T1000 (cell line): ENCODE data around the gene EPB41L5.
"Not testable (repeated sequence)": the region's sequence is repeated elsewhere in the genome, so short reads cannot be mapped to it uniquely, and the experiment has no call there.

Source experiments
- DNase-seq: peaks from one replicate; lab custom pipeline; 2025; ENCODE audit warnings: mixed read lengths; lab: John Stamatoyannopoulos, UW

Gene EPB41L5

GRCh38 chr2:120029672-120030640 is 17.1 kb downstream of the EPB41L5 start:
- no peak for DNase-seq

GRCh38 chr2:120032297-120032696 is 19.4 kb downstream of the EPB41L5 start:
- no peak for DNase-seq

DNA sequence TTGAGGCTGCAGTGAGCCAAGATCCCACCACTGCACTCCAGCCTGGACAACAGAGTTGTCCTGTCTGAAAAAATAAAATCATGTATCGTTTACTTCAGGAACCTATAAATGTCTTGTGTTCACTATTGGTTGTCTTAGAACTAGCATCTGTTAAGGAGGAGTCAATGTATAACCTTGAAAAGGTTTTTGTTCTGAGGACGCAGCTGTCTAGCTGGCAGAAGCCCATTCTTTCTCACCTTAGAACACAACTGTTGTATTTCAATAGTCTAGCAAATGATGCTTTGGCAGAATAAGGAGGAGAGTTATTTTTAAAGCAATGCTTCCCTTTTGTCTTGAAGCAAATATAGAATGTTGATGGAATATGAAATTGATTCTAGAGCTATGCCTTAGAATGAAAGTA is 21.1 kb downstream of the EPB41L5 start:
- DNase-seq, result no peak

- DNase-seq, result no peak
These were observed 21.7 kb downstream of the EPB41L5 start for GRCh38 chr2:120034621-120035020.

DNA sequence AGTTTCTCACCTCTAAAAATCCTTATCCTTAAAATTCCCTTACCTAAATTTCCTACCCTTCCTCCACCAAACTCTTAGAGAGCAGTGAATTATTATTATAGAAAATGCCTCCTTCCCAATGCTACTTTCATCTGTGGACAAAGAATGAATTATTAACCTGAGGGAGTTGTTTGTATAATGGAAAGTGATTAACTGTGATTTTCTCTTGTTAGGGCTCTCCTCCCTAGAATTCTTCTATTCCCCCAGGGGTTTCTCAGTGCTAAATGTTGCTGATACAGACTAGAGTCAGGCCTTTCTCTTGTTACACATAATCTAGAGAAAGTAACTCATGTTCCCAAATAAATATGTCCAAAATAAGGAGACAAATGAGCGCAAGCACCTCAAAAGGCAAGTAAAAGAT is 23.3 kb downstream of the EPB41L5 start:
- no peak for DNase-seq

DNA sequence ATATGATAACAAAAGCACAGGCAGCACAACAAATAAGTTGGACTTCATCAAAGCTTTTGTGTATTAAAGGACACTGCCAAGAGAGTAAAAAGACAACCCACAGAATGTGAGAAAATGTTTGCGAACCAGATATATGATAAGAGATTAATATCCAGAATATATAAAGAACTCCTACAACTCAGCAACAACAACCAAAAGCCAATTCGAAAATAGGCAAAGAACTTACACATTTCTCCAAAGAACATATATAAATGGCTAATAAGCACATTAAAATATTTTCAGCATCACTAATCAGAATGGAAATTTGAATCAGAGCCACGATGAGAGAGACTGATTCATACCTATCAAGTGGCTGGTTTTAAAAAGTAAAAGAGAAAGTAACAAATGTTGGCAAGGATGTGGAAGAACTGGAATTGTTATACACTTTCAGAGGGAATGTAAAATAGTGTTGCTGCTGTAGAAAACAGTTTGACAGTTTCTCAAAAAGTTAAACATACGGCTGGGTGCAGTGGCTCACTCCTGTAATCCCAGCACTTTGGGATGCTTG is 25.2 kb downstream of the EPB41L5 start:
- DNase-seq, result no peak

GRCh38 chr2:120042359-120042758 is 29.5 kb downstream of the EPB41L5 start:
- DNase-seq, result no peak

- no peak for DNase-seq
These were observed 31.5 kb downstream of the EPB41L5 start for GRCh38 chr2:120044336-120044735.

GRCh38 chr2:120045775-120046174 is 32.9 kb downstream of the EPB41L5 start:
- not testable (repeated sequence) for DNase-seq

- DNase-seq, result not testable (repeated sequence)
These were observed 33.4 kb downstream of the EPB41L5 start for GRCh38 chr2:120046252-120046651.

GRCh38 chr2:120052597-120052996 is 39.7 kb downstream of the EPB41L5 start:
- DNase-seq, result no peak

- DNase-seq, result no peak
These were observed 41.0 kb downstream of the EPB41L5 start for GRCh38 chr2:120053891-120054290.

- no peak for DNase-seq
These were observed 46.6 kb downstream of the EPB41L5 start for GRCh38 chr2:120059483-120059882.

GRCh38 chr2:120060088-120060623 is 47.3 kb downstream of the EPB41L5 start:
- DNase-seq, result no peak

- no peak for DNase-seq
These were observed 51.8 kb downstream of the EPB41L5 start for GRCh38 chr2:120064664-120065063.

- no peak for DNase-seq
These were observed 54.1 kb downstream of the EPB41L5 start for GRCh38 chr2:120066800-120067547.

- not testable (repeated sequence) for DNase-seq
These were observed 55.3 kb downstream of the EPB41L5 start for GRCh38 chr2:120068040-120068658.

DNA sequence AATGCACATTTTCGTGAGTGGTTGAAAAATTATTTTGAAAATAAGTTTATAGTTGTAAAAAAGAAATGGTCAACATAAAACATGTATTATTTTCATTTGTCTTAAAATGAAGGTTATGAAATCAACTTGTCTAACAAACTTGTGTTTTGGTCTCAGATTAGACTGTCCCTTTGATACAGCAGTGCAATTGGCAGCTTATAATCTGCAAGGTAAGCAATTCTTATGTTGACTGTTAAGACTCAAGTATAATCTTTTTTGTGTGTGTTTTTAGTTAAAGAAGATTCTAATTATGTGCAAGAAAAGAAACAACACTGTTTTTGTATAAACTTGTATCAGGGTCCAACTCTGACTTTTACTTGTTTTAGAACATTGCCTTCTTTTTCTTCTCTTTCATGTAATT is 62.7 kb downstream of the EPB41L5 start:
- DNase-seq, result no peak

- DNase-seq, result no peak
These were observed 65.0 kb downstream of the EPB41L5 start for GRCh38 chr2:120077896-120078295.

GRCh38 chr2:120079647-120080046 is 66.8 kb downstream of the EPB41L5 start:
- DNase-seq, result no peak

- no peak for DNase-seq
These were observed 78.6 kb downstream of the EPB41L5 start for GRCh38 chr2:120091436-120091835.

- no peak for DNase-seq
These were observed 81.9 kb downstream of the EPB41L5 start for GRCh38 chr2:120094795-120095194.
